ENCODE data around the gene CUX1.
A peak's percentile ranks its signal among the peaks of the same experiment; 100 is the strongest.
"Not testable (repeated sequence)": the region's sequence is repeated elsewhere in the genome, so short reads cannot be mapped to it uniquely, and the experiment has no call there.

CUX1 gene

GRCh38 chr7:102182016-102182415, 364.6 kb downstream of the CUX1 start:
- DNase-seq (ENCODE audit: low read depth, low spot score): no peak

GRCh38 chr7:102183848-102184247, 366.4 kb downstream of the CUX1 start:
- not testable (repeated sequence) for DNase-seq (ENCODE audit: low read depth, low spot score)

GRCh38 chr7:102184303-102184702, 366.9 kb downstream of the CUX1 start:
- DNase-seq (ENCODE audit: low read depth, low spot score): no peak

GRCh38 chr7:102185796-102186195, 368.4 kb downstream of the CUX1 start:
- DNase-seq (ENCODE audit: low read depth, low spot score): no peak

- DNase-seq (ENCODE audit: low read depth, low spot score): no peak
Observed at GRCh38 chr7:102186306-102186705, 368.9 kb downstream of the CUX1 start.

GRCh38 chr7:102188746-102189145, 371.3 kb downstream of the CUX1 start:
- DNase-seq (ENCODE audit: low read depth, low spot score): peak; percentile 16

- DNase-seq (ENCODE audit: low read depth, low spot score): no peak
Observed at GRCh38 chr7:102189756-102190155, 372.3 kb downstream of the CUX1 start.

- no peak for DNase-seq (ENCODE audit: low read depth, low spot score)
Observed at GRCh38 chr7:102190776-102191350, 373.4 kb downstream of the CUX1 start.

GRCh38 chr7:102191556-102192379, 374.3 kb downstream of the CUX1 start:
- DNase-seq (ENCODE audit: low read depth, low spot score): no peak

GRCh38 chr7:102192790-102193189, 375.4 kb downstream of the CUX1 start:
- DNase-seq (ENCODE audit: low read depth, low spot score): no peak

GRCh38 chr7:102193806-102194205, 376.4 kb downstream of the CUX1 start:
- DNase-seq (ENCODE audit: low read depth, low spot score): peak; percentile 42

- no peak for DNase-seq (ENCODE audit: low read depth, low spot score)
Observed at GRCh38 chr7:102195361-102195760, 377.9 kb downstream of the CUX1 start.

GRCh38 chr7:102196028-102196427, 378.6 kb downstream of the CUX1 start:
- no peak for DNase-seq (ENCODE audit: low read depth, low spot score)

- no peak for DNase-seq (ENCODE audit: low read depth, low spot score)
Observed at GRCh38 chr7:102197161-102197560, 379.7 kb downstream of the CUX1 start.

- DNase-seq (ENCODE audit: low read depth, low spot score): no peak
Observed at GRCh38 chr7:102197599-102197998, 380.2 kb downstream of the CUX1 start.

GRCh38 chr7:102198417-102198956, 381.1 kb downstream of the CUX1 start:
- no peak for DNase-seq (ENCODE audit: low read depth, low spot score)

- no peak for DNase-seq (ENCODE audit: low read depth, low spot score)
Observed at GRCh38 chr7:102201576-102201975, 384.1 kb downstream of the CUX1 start.

- DNase-seq (ENCODE audit: low read depth, low spot score): no peak
Observed at GRCh38 chr7:102202556-102202955, 385.1 kb downstream of the CUX1 start.

- no peak for DNase-seq (ENCODE audit: low read depth, low spot score)
Observed at GRCh38 chr7:102203218-102203617, 385.8 kb downstream of the CUX1 start.

- no peak for DNase-seq (ENCODE audit: low read depth, low spot score)
Observed at GRCh38 chr7:102204212-102204611, 386.8 kb downstream of the CUX1 start.

- no peak for DNase-seq (ENCODE audit: low read depth, low spot score)
Observed at GRCh38 chr7:102205915-102206314, 388.5 kb downstream of the CUX1 start.

- no peak for DNase-seq (ENCODE audit: low read depth, low spot score)
Observed at GRCh38 chr7:102208826-102209225, 391.4 kb downstream of the CUX1 start.

- DNase-seq (ENCODE audit: low read depth, low spot score): no peak
Observed at GRCh38 chr7:102210787-102211186, 393.4 kb downstream of the CUX1 start.

Measured in astrocyte of the hippocampus (primary cell).